Measurements from ENCODE around the gene FOXP1. TPM values are rescaled to one million over a fixed set of nuclear protein-coding genes. Genes with fewer than 3 reads are reported as not detected.

Gene FOXP1
- 10 to 100 TPM; 32.9 to 35.0 (median 33.3) TPM for polyA plus RNA-seq (ENCODE audit: insufficient read length in 3 of 3)

DNA sequence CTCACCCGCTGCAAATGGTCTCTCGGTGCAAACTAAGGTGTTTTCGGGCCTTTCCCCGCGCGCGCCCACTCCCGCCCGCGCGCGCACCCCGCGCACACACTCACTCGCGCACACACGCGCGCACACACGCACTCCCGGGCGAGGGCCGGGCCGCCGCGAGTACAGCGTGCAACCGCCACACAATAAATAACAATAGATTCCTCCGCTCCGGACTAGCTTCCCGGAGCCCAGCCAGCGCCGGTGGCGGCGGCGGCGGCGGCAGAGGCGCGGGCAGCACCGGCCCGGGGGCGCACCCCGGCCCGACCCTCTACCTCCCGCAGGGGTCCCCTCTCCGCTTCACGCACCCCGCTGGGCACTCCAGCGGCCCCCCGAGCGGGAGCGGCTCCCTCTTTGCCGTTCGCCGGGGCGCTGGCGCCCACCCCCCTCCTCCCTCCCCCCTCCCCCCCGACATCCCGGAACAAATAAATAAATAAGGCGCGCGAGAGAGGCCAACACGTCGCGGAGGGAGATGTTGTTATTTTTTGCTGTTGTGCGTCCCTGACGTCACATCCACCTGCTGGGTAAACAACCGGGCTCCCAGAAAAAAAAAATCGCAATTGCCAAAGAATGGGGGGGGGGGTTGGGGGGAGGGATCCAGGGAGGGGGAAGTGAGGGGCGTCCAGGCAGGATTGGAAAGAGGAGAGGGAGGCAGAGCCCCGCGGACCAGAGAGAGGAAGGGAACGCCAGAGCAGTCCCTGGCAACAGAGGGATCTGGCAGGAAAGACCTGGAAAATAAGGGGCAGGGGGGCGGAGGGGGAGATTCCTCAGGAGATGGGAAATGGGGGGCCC, at the start of gene FOXP1:
FOXP1 (minus strand) TSS at position 163 of the 828 bp plus-strand sequence. CDS start 385,347 bp downstream, outside the sequence.
- DNase-seq (ENCODE audit: low read depth in 3 of 3, low spot score in 2 of 3) = peak in 2 of 3 donors; percentile 76 to 77

DNA sequence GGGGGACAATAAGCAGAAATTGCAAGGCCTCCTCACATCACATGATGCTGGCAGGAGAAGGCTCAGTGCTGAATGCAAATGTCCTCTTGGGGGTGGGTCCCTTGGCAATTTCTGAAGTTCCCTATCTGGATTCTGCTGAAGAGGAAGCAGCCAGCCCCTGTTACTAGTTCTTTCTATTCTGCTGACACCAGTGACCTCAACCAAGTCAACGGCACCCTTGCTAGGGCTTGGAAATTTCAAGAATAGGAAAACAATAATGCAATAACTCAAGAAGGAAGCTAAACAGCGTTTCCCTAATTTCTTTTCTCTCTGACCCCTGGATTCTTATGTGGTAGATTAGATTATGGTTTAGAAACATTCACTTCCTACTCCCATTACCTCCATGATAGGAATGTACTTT, 46.2 kb upstream of the FOXP1 start:
- DNase-seq (ENCODE audit: low read depth in 3 of 3, low spot score in 2 of 3) = no peak

GRCh38 chr3:71629289-71629688, 45.8 kb upstream of the FOXP1 start:
- DNase-seq (ENCODE audit: low read depth in 3 of 3, low spot score in 2 of 3) = no peak

GRCh38 chr3:71628522-71628921, 45.0 kb upstream of the FOXP1 start:
- DNase-seq (ENCODE audit: low read depth in 3 of 3, low spot score in 2 of 3) = no peak

GRCh38 chr3:71625676-71626075, 42.1 kb upstream of the FOXP1 start:
- DNase-seq (ENCODE audit: low read depth in 3 of 3, low spot score in 2 of 3) = no peak

DNA sequence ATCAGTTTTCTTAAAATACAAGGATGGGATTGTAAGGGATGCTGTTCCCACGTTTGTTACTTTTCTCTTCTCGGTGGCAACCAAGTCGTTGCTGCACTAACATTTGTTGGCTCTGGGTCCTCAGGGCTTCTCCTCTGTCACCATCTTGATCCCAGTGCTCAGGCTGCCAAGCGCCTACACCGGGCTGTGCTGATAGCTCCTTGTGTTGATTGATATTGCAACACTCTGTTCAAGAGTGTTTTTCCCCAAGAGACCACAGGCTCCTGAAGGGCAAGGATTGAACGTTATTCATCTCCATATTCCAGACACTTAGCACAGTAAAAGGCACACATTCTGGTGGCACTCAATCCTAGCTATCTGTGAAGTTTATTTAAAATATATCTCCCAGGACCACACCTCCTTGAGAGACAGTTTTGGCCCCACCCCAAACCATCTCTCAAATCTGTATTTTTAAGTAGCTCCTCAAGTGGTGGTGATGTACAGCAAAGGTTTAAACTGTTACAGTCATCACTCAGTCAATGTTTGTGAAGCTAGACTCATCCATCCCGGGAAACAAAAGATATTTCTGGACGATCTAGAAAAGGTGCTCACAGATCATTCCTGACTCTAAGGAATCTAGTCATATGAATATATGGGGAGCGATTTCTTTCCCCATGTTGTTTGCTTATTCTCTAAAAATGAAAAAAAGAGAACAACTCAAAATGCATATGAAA, 38.5 kb upstream of the FOXP1 start:
- no peak for DNase-seq (ENCODE audit: low read depth in 3 of 3, low spot score in 2 of 3)

GRCh38 chr3:71618538-71618937, 35.0 kb upstream of the FOXP1 start:
- DNase-seq (ENCODE audit: low read depth in 3 of 3, low spot score in 2 of 3) = no peak

DNA sequence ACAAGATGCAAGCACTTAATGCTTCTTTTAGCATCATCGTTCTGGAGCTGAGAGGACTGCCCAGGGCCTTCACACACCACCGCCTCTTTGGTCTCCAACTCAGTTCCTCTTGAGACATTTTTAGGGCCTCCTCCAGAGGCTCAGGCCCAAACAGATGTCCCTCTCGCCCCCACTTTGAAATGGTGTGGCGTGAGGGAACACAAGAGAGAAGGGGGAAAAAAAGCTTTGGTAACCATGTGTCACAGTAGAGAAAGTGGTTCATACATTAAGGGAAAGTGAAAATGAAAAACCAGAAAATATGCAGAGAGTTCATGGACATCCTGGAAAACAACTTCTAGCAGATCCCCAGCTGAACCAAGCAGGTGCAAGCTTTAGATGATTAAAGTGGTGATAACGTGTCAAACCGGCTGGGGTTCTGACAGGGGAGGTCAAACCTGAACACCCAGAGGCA, 33.1 kb upstream of the FOXP1 start:
- no peak for DNase-seq (ENCODE audit: low read depth in 3 of 3, low spot score in 2 of 3)

DNA sequence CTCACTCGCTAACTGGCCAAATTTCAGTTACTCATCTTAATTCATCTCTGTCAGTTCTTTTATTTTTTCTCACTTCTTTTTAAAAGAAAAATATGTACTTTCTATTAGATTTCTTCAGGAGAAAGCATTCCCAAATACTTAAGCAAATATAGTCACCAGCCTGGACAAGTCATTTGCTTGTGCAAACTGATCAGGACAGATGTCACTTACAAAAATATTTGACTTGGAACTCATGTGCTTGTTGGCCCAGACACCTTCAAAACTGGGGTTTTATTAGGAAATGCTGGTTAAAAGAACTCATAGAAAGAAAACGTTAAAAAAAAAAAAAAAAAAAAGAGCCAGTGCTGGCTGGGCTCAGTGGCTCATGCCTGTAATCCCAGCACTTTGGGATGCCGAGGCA, 31.3 kb upstream of the FOXP1 start:
- DNase-seq (ENCODE audit: low read depth in 3 of 3, low spot score in 2 of 3) = no peak

DNA sequence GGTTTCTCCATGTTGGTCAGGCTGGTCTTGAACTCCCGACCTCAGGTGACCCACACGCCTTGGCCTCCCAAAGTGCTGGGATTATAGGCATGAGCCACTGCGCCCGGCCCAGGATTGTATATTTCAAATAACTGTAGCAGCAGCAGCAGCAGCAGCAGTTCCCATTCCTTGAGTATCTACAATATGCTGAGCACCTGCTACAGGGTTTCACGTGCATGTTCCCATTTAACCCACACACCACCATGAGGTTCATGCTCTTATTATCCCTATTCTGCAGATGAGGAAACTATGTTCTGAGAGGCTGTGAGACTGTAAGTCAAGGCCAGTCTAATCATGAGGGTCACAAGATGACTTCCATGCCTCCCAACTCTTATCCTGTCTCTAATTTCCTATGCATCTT, 30.9 kb upstream of the FOXP1 start:
- no peak for DNase-seq (ENCODE audit: low read depth in 3 of 3, low spot score in 2 of 3)

DNA sequence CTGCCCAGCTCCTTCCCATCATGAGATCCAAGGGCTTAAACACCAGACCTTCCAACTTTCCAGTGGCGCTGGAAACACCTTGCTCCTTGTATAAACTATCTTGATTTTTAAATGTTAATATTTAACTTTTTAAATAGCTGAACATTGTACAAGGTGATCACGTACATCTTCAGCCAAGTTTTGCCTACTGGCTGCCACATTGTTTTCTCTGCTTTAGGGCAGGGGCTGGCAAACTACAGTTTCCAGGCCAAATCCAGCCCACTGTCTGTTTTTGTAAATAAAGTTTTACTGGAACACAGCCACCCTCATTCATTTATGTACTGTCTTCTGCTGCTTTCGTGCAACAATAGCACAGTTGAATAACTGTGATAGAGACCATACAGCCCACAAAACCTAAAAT, 27.6 kb upstream of the FOXP1 start:
- no peak for DNase-seq (ENCODE audit: low read depth in 3 of 3, low spot score in 2 of 3)

GRCh38 chr3:71607364-71607763, 23.8 kb upstream of the FOXP1 start:
- no peak for DNase-seq (ENCODE audit: low read depth in 3 of 3, low spot score in 2 of 3)

- no peak for DNase-seq (ENCODE audit: low read depth in 3 of 3, low spot score in 2 of 3)
These were observed 23.1 kb upstream of the FOXP1 start for GRCh38 chr3:71606582-71606981.

DNA sequence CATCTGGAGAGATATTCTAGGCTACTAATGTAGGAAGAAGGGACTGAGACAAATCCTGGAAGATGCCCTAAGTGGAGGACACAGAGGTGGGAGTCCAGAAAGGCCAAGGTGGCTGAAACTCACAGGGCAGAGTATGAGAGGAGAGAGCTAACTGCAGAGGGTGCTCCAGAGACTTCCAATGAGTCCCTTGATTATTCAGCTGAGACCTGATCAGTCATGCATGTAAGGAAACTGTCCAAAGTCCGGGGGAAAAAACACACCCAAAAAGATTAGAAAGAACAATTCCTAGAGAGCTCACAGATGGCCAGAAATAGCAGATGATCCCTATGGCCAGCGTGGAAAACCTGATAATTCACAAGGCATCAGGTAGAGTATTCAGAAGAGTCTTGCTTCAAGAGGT, 18.7 kb upstream of the FOXP1 start:
- DNase-seq (ENCODE audit: low read depth in 3 of 3, low spot score in 2 of 3) = no peak

GRCh38 chr3:71601811-71602210, 18.3 kb upstream of the FOXP1 start:
- no peak for DNase-seq (ENCODE audit: low read depth in 3 of 3, low spot score in 2 of 3)

DNA sequence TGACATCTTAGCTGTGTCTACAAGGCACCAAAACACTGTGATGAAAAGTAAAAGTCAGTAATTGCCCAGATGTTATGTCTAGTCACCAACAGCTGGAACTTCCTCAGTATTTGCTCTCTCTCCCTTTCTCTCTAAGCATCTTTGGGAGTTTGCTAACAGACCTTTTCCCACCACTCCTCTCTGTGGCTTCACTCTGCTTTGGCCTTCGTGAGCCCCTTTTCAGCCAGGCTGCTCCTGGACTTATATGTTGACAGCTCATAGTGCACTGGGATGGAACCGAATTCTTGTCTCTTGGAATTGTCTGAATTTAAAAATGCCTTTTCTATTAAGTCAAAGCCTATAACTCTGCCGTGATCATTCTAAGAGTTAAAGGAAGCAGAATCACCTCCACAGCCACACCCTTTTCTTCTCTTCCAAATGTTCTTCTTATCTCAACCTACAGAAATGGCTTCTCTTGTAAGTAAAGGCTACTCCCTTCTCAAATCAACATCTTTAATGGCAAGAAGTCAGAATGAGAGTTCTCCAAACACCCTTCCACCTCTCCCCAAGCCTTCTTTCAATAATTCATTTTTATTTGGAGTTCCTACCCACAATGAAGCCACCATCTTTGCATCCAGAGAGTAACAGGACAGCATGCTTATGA, 17.2 kb upstream of the FOXP1 start:
- DNase-seq (ENCODE audit: low read depth in 3 of 3, low spot score in 2 of 3) = no peak

- no peak for DNase-seq (ENCODE audit: low read depth in 3 of 3, low spot score in 2 of 3)
These were observed 15.9 kb upstream of the FOXP1 start for GRCh38 chr3:71599416-71599815.

GRCh38 chr3:71598292-71598691, 14.8 kb upstream of the FOXP1 start:
- no peak for DNase-seq (ENCODE audit: low read depth in 3 of 3, low spot score in 2 of 3)

DNA sequence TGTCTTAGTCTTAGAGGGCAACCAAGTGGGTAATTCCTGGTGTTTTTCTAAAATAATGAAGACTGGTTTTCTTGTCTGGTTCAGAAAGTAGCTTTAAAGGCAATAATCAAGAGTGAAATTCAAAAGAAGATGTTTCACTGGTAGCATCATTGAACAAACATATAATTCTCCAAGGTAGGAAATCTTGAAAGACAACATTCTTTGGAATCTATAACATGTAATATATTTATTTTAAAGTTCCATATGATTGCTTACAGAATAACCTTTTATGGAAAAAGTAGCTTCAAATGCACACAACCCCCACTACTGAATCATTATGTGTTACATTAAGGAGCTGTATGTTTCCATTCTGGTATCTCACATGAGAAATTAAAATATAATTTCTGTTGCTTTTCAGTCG, 13.8 kb upstream of the FOXP1 start:
- no peak for DNase-seq (ENCODE audit: low read depth in 3 of 3, low spot score in 2 of 3)

- no peak for DNase-seq (ENCODE audit: low read depth in 3 of 3, low spot score in 2 of 3)
These were observed 9.6 kb upstream of the FOXP1 start for GRCh38 chr3:71593106-71593505.

DNA sequence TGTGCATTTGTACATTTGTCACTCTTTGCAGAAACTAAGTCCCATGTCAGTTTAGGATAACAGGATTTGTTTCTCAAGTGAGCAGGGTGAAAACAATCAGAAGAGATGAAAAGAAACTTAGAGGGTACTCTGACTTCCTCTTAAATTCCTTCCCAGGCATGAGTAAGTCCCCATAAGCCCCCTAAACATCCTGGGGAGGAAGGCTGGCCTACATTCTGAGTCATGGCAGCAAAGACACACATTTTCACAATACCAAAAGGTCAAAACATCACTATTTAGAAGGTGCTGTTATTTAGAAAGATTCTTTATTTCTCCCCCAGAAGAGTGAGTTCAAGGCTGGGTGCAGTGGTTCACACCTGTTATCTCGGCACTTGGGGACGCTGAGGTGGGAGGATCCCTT, 7.6 kb upstream of the FOXP1 start:
- DNase-seq (ENCODE audit: low read depth in 3 of 3, low spot score in 2 of 3) = no peak

- no peak for DNase-seq (ENCODE audit: low read depth in 3 of 3, low spot score in 2 of 3)
These were observed 5.6 kb upstream of the FOXP1 start for GRCh38 chr3:71589132-71589531.

Data from right renal cortex interstitium (tissue), 3 donors.